Liver (tissue), 9 donors: ENCODE data around the gene ODF2. TPM values are rescaled to one million over a fixed set of nuclear protein-coding genes. Genes with fewer than 3 reads are reported as not detected.
A peak's percentile ranks its signal among the peaks of the same experiment; 100 is the strongest.
"Not testable (repeated sequence)": the region's sequence is repeated elsewhere in the genome, so short reads cannot be mapped to it uniquely, and the experiment has no call there.

Source experiments
- DNase-seq: peaks from one replicate; pipeline ENCODE4 v3.0.0-alpha.2; 2017; ENCODE audit warnings: low spot score
- H3K27ac ChIP-seq, 2 donors: one replicate each; pipeline ENCODE4 v1.7.0; 2013; ENCODE audit warnings: inconsistent platforms in 2 of 2, low read length in 2 of 2, control low read depth in 1 of 2, low read depth in 1 of 2, mild to moderate bottlenecking in 1 of 2
- H3K27me3 ChIP-seq, 4 donors: one replicate each; pipeline versions ENCODE4 v1.6.1 to v1.7.0; 2013; ENCODE audit warnings: low read length in 3 of 4, inconsistent platforms in 1 of 4, mild to moderate bottlenecking in 1 of 4, moderate library complexity in 1 of 4; ENCODE audit not compliant: control insufficient read depth in 4 of 4, insufficient read depth in 4 of 4
- H3K36me3 ChIP-seq, 4 donors: one replicate each; pipeline versions ENCODE4 v1.6.1 to v1.7.0; 2013; ENCODE audit warnings: low read length in 3 of 4, mild to moderate bottlenecking in 3 of 4, low read depth in 1 of 4, moderate library complexity in 1 of 4; ENCODE audit not compliant: control insufficient read depth in 4 of 4, insufficient read depth in 3 of 4
- H3K4me1 ChIP-seq, 4 donors: one replicate each; pipeline versions ENCODE4 v1.6.1 to v1.7.0; 2013; ENCODE audit warnings: low read length in 3 of 4, mild to moderate bottlenecking in 3 of 4, moderate library complexity in 1 of 4; ENCODE audit not compliant: control insufficient read depth in 4 of 4, insufficient read depth in 4 of 4
- H3K4me3 ChIP-seq, 3 donors: one replicate each; pipeline versions ENCODE4 v1.6.1 to v1.7.0; 2013; ENCODE audit warnings: low read length in 3 of 3, control low read depth in 1 of 3, low read depth in 1 of 3, mild to moderate bottlenecking in 1 of 3
- H3K9ac ChIP-seq, 2 donors: one replicate each; pipeline ENCODE4 v1.7.0; 2013; ENCODE audit warnings: low read length in 2 of 2, mild to moderate bottlenecking in 2 of 2, moderate library complexity in 2 of 2, control low read depth in 1 of 2, low read depth in 1 of 2
- H3K9me3 ChIP-seq, 4 donors: one replicate each; pipeline versions ENCODE4 v1.6.1 to v1.7.0; 2013; ENCODE audit warnings: low read length in 3 of 4; ENCODE audit not compliant: control insufficient read depth in 4 of 4
- ATF3 ChIP-seq: IDR thresholded peaks from 2 replicates; pipeline ENCODE4 v1.6.1; 2016; ENCODE audit warnings: antibody characterized with exemption
- CTCF ChIP-seq: fragments of 150-350 bp; IDR thresholded peaks from 2 replicates; pipeline ENCODE4 v1.5.1; 2017; ENCODE audit warnings: improper control_type of control experiment, low read depth, low read length; ENCODE audit not compliant: missing input control
- FOXA1 ChIP-seq: IDR thresholded peaks from 2 replicates; pipeline ENCODE4 v1.6.1; 2016; ENCODE audit warnings: antibody characterized with exemption
- GABPA ChIP-seq, 2 donors: IDR thresholded peaks in 1 of 2; conservative IDR thresholded peaks in 1 of 2; 2 replicates each; pipeline ENCODE4 v1.6.1; 2016; ENCODE audit warnings: antibody characterized with exemption in 2 of 2, mild to moderate bottlenecking in 1 of 2, moderate library complexity in 1 of 2
- HNF4A ChIP-seq, 2 donors: conservative IDR thresholded peaks; 2 replicates each; pipeline ENCODE4 v1.6.1; 2016; ENCODE audit warnings: antibody characterized with exemption in 2 of 2, mild to moderate bottlenecking in 2 of 2
- HNF4G ChIP-seq: IDR thresholded peaks from 2 replicates; pipeline ENCODE4 v1.6.1; 2016; ENCODE audit warnings: antibody characterized with exemption
- NR2F2 ChIP-seq: IDR thresholded peaks from 2 replicates; pipeline ENCODE4 v1.6.1; 2016; ENCODE audit warnings: antibody characterized with exemption
- RAD21 ChIP-seq, 2 donors: IDR thresholded peaks; 2 replicates each; pipeline ENCODE4 v1.6.1; 2016; ENCODE audit warnings: antibody characterized with exemption in 2 of 2, mild to moderate bottlenecking in 2 of 2
- RXRA ChIP-seq, 2 donors: IDR thresholded peaks; 2 replicates each; pipeline ENCODE4 v1.6.1; 2017 to 2018; ENCODE audit warnings: antibody characterized with exemption in 2 of 2, mild to moderate bottlenecking in 1 of 2
- YY1 ChIP-seq: IDR thresholded peaks from 2 replicates; pipeline ENCODE4 v1.6.1; 2016; ENCODE audit warnings: antibody characterized with exemption, mild to moderate bottlenecking
- ZBTB33 ChIP-seq: IDR thresholded peaks from 2 replicates; pipeline ENCODE4 v1.6.1; 2016; ENCODE audit warnings: antibody characterized with exemption
- WGBS: extraction: QIAGEN DNeasy Blood & Tissue Kit; methylation state at CpG from one replicate; pipeline ENCODE4 v1.1.7; 2013; 5-methylcytosine and 5-hydroxymethylcytosine counted together
- polyA plus RNA-seq, 2 donors: library from polyadenylated mRNA; stranded (reverse) in 1 of 2; unstranded in 1 of 2; fragments of 200-250 nt in 1 of 2; fragments of >200 nt in 1 of 2; fragmentation: Nextera tagmentation in 1 of 2; extraction: Ambion mirVana in 1 of 2; gene quantifications; one replicate each; pipeline versions ENCODE4 v1.2.1 to v1.2.3, GENCODE V29; 2013 to 2015
- total RNA-seq, 2 donors: library from RNA; depleted of rRNA; stranded (reverse); fragments of >200 nt; gene quantifications; one replicate each; pipeline ENCODE4 v1.2.3, GENCODE V29; 2014
- donor health status: healthy.
- donor health status: healthy.
- donor health status: healthy.
- donor health status: healthy.
- donor health status: healthy.

The ODF2 gene
- total and polyA plus RNA-seq, 4 donors, result 5.7 to 21.8 (median 16.7) TPM

GRCh38 chr9:128412120-128412790 lies 43.6 kb upstream of the ODF2 start:
- Histone ChIP-seq H3K4me3 (no peak overlapping the region), H3K27me3 (peaks cover 0 to 9% (median 1%) of the 10 kb centered on the region in 4 donors), H3K9me3 (no peaks in the 10 kb centered on the region), H3K9ac (no peak overlapping the region), H3K27ac (no peak overlapping the region), H3K36me3 (no peaks in the 10 kb centered on the region), H3K4me1 (no peaks in the 10 kb centered on the region)
- TF ChIP-seq HNF4A (conservative IDR thresholded peaks at IDR 0.05) (no peak), CTCF (peak; percentile 44), RXRA (IDR thresholded peaks at IDR 0.05) (no peak), HNF4G (no peak), FOXA1 (no peak), YY1 (no peak), GABPA (IDR thresholded peaks at IDR 0.05 in 1 of 2, conservative IDR thresholded peaks at IDR 0.05 in 1 of 2) (no peak), RAD21 (IDR thresholded peaks at IDR 0.05) (peak; percentile 63 to 74), ZBTB33 (no peak), NR2F2 (no peak)
- whole genome bisulfite sequencing, result 14% methylated on average over 13 of the region's 13 CpGs
- DNase-seq, result peak; percentile 58

- H3K4me1 ChIP-seq, DNase-seq, H3K9ac ChIP-seq, H3K27me3 ChIP-seq, H3K27ac ChIP-seq, H3K9me3 ChIP-seq, H3K4me3 ChIP-seq, H3K36me3 ChIP-seq: not testable (repeated sequence)
- WGBS, result 85% methylated on average over 13 of the region's 13 CpGs
Observed at GRCh38 chr9:128413728-128414127, 42.1 kb upstream of the ODF2 start.

GRCh38 chr9:128414461-128414860 lies 41.3 kb upstream of the ODF2 start:
- Histone ChIP-seq H3K4me1 (peaks cover 0 to 6% (median 3%) of the 10 kb centered on the region in 4 donors), H3K36me3 (no peaks in the 10 kb centered on the region), H3K9ac (no peak overlapping the region), H3K4me3 (no peak overlapping the region), H3K9me3 (no peaks in the 10 kb centered on the region), H3K27me3 (peaks cover 0 to 12% (median 4%) of the 10 kb centered on the region in 4 donors), H3K27ac (no peak overlapping the region)
- TF ChIP-seq ATF3, result no peak
- TF ChIP-seq CTCF, result peak; percentile 9
- no peak for DNase-seq
- 47% methylated on average over 3 of the region's 3 CpGs for WGBS
